ENCODE data around the gene SLC43A2. TPM values are rescaled to one million over a fixed set of nuclear protein-coding genes. Genes with fewer than 3 reads are reported as not detected.

The SLC43A2 gene
- total and polyA plus RNA-seq, 2 donors (not counting 1 experiment from before 2014, with no cell fraction given): 8.4 to 13.7 TPM

DNA sequence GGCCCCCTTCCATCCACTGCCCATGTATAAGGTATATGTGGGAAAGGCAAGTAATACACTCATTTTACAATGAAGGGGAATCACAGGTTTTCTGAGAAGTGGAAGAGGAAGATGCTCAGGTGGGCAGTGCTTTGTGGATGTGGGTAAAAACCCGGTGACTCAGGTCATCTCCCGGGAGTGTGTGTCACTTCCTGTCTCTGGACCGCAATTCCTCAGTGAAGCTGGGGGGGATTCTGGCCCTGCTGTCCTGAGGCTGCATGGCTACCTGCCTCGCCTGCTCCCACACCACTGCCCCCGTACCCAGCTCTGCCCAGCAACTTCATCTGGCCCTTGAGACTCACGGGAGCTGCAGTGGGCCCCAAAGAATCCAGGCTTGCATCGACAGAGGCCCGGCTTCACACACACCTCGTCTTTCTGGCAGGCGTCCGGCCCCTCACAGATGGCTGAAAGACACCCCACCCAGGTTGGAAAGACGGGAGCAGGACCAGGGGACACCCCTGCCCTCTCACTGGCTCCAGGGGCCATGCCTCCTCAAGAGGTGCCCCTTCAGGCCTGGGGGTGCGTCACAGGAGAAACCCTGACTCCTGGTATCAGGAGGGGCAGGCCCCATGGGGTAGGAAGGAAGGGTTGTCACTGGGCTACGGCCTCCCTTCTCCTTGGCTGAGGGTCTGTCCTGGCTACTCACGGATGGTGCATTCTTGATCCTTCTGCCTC, 16.0 kb upstream of the SLC43A2 start:
- Histone ChIP-seq H3K36me3 (ENCODE audit: control insufficient read depth, insufficient read depth, low read length) (no peaks in the 10 kb centered on the region), H3K4me1 (ENCODE audit: control insufficient read depth, extremely low read depth, insufficient read depth, low read length) (peaks cover 19% of the 10 kb centered on the region), H3K9ac (ENCODE audit: insufficient read depth, low read length) (no peak overlapping the region), H3K9me3 (ENCODE audit: control insufficient read depth, insufficient read depth, low read depth, low read length) (no peaks in the 10 kb centered on the region), H3K27ac (ENCODE audit: insufficient read depth, low read length) (peak overlapping the region; percentile 47), H3K4me3 (replicated peaks in 1 of 4; ENCODE audit: control extremely low read depth in 1 of 4, insufficient read depth in 1 of 4, low read depth in 3 of 4, low read length in 4 of 4) (no peak overlapping the region), H4K20me1 (ENCODE audit: control insufficient read depth, extremely low read depth, insufficient read depth, low read length) (no peaks in the 10 kb centered on the region), H3K79me2 (ENCODE audit: control insufficient read depth, insufficient read depth, low read length) (no peaks in the 10 kb centered on the region), H2AFZ (ENCODE audit: low read length) (no peak overlapping the region), H3K4me2 (ENCODE audit: extremely low read depth, insufficient read depth, low read length) (no peak overlapping the region), H3K27me3 (ENCODE audit: control insufficient read depth, insufficient read depth, low read length) (no peaks in the 10 kb centered on the region)
- no peak for TF ChIP-seq EZH2 (IDR thresholded peaks at IDR 0.05; ENCODE audit: low read length, missing control alignments)
- TF ChIP-seq, protein P1, sequence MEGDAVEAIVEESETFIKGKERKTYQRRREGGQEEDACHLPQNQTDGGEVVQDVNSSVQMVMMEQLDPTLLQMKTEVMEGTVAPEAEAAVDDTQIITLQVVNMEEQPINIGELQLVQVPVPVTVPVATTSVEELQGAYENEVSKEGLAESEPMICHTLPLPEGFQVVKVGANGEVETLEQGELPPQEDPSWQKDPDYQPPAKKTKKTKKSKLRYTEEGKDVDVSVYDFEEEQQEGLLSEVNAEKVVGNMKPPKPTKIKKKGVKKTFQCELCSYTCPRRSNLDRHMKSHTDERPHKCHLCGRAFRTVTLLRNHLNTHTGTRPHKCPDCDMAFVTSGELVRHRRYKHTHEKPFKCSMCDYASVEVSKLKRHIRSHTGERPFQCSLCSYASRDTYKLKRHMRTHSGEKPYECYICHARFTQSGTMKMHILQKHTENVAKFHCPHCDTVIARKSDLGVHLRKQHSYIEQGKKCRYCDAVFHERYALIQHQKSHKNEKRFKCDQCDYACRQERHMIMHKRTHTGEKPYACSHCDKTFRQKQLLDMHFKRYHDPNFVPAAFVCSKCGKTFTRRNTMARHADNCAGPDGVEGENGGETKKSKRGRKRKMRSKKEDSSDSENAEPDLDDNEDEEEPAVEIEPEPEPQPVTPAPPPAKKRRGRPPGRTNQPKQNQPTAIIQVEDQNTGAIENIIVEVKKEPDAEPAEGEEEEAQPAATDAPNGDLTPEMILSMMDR (conservative IDR thresholded peaks at IDR 0.05 in 1 of 2, IDR thresholded peaks at IDR 0.05 in 1 of 2; ENCODE audit: low read depth in 1 of 2, low read length in 2 of 2): no peak
- DNase-seq (ENCODE audit: low read depth in 2 of 2): peak in 1 of 2 donors; percentile 67

DNA sequence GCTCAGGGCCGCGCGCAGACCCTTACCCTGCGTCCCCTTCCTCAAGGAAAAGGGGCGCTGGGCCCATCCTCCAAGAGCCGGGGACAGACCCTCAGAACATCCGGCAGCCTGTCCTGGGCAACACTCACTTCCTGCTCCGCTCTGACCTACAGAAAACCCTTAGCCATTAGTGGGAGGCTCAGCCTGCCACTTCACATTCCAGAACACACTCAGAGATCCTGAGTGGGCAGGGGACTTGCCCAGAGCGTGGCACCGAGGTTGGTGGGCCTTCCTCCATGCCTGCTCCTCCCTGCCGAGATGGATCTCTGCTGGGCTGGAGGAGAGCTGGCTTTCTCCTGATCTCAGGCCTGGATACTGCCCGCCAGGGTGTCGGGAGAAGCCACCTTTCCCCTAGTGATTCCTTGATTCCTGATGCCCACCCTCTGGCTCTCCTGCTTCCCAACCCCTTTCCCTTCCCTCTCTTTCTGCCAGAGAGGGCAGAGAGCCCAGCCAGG, 15.4 kb upstream of the SLC43A2 start:
- Histone ChIP-seq H3K4me1 (ENCODE audit: control insufficient read depth, extremely low read depth, insufficient read depth, low read length) (peaks cover 19% of the 10 kb centered on the region), H3K4me3 (replicated peaks in 1 of 4; ENCODE audit: control extremely low read depth in 1 of 4, insufficient read depth in 1 of 4, low read depth in 3 of 4, low read length in 4 of 4) (peak overlapping the region in 1 of 4 experiments; percentile 42), H3K27ac (ENCODE audit: insufficient read depth, low read length) (peak overlapping the region; percentile 47), H3K36me3 (ENCODE audit: control insufficient read depth, insufficient read depth, low read length) (no peaks in the 10 kb centered on the region), H3K9ac (ENCODE audit: insufficient read depth, low read length) (peak overlapping the region; percentile 7), H2AFZ (ENCODE audit: low read length) (peak overlapping the region; percentile 21), H3K9me3 (ENCODE audit: control insufficient read depth, insufficient read depth, low read depth, low read length) (no peaks in the 10 kb centered on the region), H3K79me2 (ENCODE audit: control insufficient read depth, insufficient read depth, low read length) (no peaks in the 10 kb centered on the region), H4K20me1 (ENCODE audit: control insufficient read depth, extremely low read depth, insufficient read depth, low read length) (no peaks in the 10 kb centered on the region), H3K27me3 (ENCODE audit: control insufficient read depth, insufficient read depth, low read length) (no peaks in the 10 kb centered on the region), H3K4me2 (ENCODE audit: extremely low read depth, insufficient read depth, low read length) (peak overlapping the region; percentile 23)
- peak in 1 of 2 donors; percentile 28 for DNase-seq (ENCODE audit: low read depth in 2 of 2)
- TF ChIP-seq, protein P1 (conservative IDR thresholded peaks at IDR 0.05 in 1 of 2, IDR thresholded peaks at IDR 0.05 in 1 of 2; ENCODE audit: low read depth in 1 of 2, low read length in 2 of 2): no peak
- TF ChIP-seq EZH2 (IDR thresholded peaks at IDR 0.05; ENCODE audit: low read length, missing control alignments): no peak

DNA sequence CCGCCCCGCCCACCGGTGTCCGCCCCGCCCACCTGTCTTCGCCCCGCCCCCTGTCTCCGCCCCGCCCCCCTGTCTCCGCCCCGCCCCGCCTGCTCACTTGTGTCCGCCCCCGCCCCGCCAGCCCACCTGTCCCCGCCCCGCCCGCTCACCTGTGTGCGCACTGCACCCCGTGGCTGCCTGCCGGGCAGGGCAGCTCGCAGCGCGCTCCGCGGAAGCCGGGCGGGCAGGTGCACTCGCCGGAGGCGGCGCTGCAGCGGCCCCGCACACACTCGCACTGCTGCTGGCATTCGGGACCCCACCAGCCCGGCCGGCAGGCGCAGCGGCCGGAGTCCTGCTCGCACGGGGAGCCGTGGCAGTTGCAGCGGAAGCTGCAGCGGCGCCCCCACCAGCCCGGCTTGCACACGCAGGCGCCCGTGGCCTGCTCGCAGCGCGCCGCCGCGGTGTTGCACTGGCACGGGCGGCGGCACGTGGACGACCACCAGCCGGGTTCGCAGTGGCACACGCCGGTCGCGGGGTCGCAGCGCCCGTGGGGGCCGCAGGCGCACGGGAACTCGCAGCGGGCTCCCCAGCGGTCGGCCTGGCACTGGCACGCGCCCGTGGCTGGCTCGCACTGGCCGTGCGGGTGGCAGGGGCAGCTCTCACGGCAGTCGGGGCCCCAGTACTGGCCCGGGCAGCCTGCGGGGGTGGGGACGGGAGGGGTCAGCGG, 14.8 kb upstream of the SLC43A2 start:
- Histone ChIP-seq H3K4me3 (replicated peaks in 1 of 4; ENCODE audit: control extremely low read depth in 1 of 4, insufficient read depth in 1 of 4, low read depth in 3 of 4, low read length in 4 of 4) (peak overlapping the region in 2 of 4 experiments; percentile 38 to 42), H2AFZ (ENCODE audit: low read length) (peak overlapping the region; percentile 23), H4K20me1 (ENCODE audit: control insufficient read depth, extremely low read depth, insufficient read depth, low read length) (no peaks in the 10 kb centered on the region), H3K79me2 (ENCODE audit: control insufficient read depth, insufficient read depth, low read length) (no peaks in the 10 kb centered on the region), H3K9ac (ENCODE audit: insufficient read depth, low read length) (peak overlapping the region; percentile 7), H3K27ac (ENCODE audit: insufficient read depth, low read length) (no peak overlapping the region), H3K4me1 (ENCODE audit: control insufficient read depth, extremely low read depth, insufficient read depth, low read length) (peaks cover 19% of the 10 kb centered on the region), H3K27me3 (ENCODE audit: control insufficient read depth, insufficient read depth, low read length) (no peaks in the 10 kb centered on the region), H3K4me2 (ENCODE audit: extremely low read depth, insufficient read depth, low read length) (peak overlapping the region; percentile 68), H3K9me3 (ENCODE audit: control insufficient read depth, insufficient read depth, low read depth, low read length) (no peaks in the 10 kb centered on the region), H3K36me3 (ENCODE audit: control insufficient read depth, insufficient read depth, low read length) (no peaks in the 10 kb centered on the region)
- DNase-seq (ENCODE audit: low read depth in 2 of 2): no peak
- TF ChIP-seq, protein P1 (conservative IDR thresholded peaks at IDR 0.05 in 1 of 2, IDR thresholded peaks at IDR 0.05 in 1 of 2; ENCODE audit: low read depth in 1 of 2, low read length in 2 of 2): peak in 1 of 2 donors; percentile 8
- no peak for TF ChIP-seq EZH2 (IDR thresholded peaks at IDR 0.05; ENCODE audit: low read length, missing control alignments)
